Measurements from ENCODE around the gene SLC5A12. TPM values are rescaled to one million over a fixed set of nuclear protein-coding genes. Genes with fewer than 3 reads are reported as not detected.

Gene SLC5A12
- polyA plus RNA-seq, 1 donor (not counting 4 experiments of a cell fraction or from before 2014, with no cell fraction given) = not detected

GRCh38 chr11:26620282-26621045 is 101.4 kb downstream of the SLC5A12 start:
- Histone ChIP-seq H3K27me3 (ENCODE audit: control insufficient read depth, extremely low read depth, insufficient read depth, low read length) (no peaks in the 10 kb centered on the region), H3K4me1 (ENCODE audit: control insufficient read depth, extremely low read depth, insufficient read depth, low read length) (peaks cover 31% of the 10 kb centered on the region), H2AFZ (ENCODE audit: control insufficient read depth, low read length) (peak overlapping the region; percentile 16), H3K27ac (ENCODE audit: control insufficient read depth, insufficient read depth, low read length) (peak overlapping the region; percentile 77), H3K9ac (ENCODE audit: control insufficient read depth, extremely low read depth, insufficient read depth, low read length) (no peak overlapping the region), H3K9me1 (ENCODE audit: control insufficient read depth, extremely low read depth, insufficient read depth, low read length) (no peaks in the 10 kb centered on the region), H3K9me3 (ENCODE audit: control insufficient read depth, low read depth, low read length) (no peaks in the 10 kb centered on the region), H3K4me2 (ENCODE audit: control insufficient read depth, extremely low read depth, insufficient read depth, low read depth, low read length) (peak overlapping the region; percentile 27), H3K4me3 (ENCODE audit: control insufficient read depth in 2 of 3, extremely low read depth in 1 of 3, insufficient read depth in 2 of 3, low read depth in 1 of 3, low read length in 3 of 3) (no peak overlapping the region), H3K79me2 (ENCODE audit: control insufficient read depth, insufficient read depth, low read length) (no peaks in the 10 kb centered on the region), H4K20me1 (ENCODE audit: control insufficient read depth, extremely low read depth, insufficient read depth, low read length) (no peaks in the 10 kb centered on the region), H3K36me3 (ENCODE audit: control insufficient read depth in 2 of 2, extremely low read depth in 1 of 2, insufficient read depth in 2 of 2, low read length in 2 of 2) (no peaks in the 10 kb centered on the region)
- DNase-seq (ENCODE audit: low read depth, low spot score) (no peak), FAIRE-seq (no peak)
- TF ChIP-seq, protein P1, sequence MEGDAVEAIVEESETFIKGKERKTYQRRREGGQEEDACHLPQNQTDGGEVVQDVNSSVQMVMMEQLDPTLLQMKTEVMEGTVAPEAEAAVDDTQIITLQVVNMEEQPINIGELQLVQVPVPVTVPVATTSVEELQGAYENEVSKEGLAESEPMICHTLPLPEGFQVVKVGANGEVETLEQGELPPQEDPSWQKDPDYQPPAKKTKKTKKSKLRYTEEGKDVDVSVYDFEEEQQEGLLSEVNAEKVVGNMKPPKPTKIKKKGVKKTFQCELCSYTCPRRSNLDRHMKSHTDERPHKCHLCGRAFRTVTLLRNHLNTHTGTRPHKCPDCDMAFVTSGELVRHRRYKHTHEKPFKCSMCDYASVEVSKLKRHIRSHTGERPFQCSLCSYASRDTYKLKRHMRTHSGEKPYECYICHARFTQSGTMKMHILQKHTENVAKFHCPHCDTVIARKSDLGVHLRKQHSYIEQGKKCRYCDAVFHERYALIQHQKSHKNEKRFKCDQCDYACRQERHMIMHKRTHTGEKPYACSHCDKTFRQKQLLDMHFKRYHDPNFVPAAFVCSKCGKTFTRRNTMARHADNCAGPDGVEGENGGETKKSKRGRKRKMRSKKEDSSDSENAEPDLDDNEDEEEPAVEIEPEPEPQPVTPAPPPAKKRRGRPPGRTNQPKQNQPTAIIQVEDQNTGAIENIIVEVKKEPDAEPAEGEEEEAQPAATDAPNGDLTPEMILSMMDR (optimal IDR thresholded peaks at IDR 0.05 in 1 of 3, IDR thresholded peaks at IDR 0.05 in 1 of 3, conservative IDR thresholded peaks at IDR 0.05 in 1 of 3; ENCODE audit: extremely low read depth in 1 of 3, insufficient read depth in 2 of 3, low read length in 3 of 3) = no peak
- no peak for TF ChIP-seq EZH2 (IDR thresholded peaks at IDR 0.05; ENCODE audit: low read length)
- dilution Hi-C loops (cut with MboI; ENCODE audit: extremely low pct_ligation_motif_present, low sequenced_read_pairs) = no loop called here

DNA sequence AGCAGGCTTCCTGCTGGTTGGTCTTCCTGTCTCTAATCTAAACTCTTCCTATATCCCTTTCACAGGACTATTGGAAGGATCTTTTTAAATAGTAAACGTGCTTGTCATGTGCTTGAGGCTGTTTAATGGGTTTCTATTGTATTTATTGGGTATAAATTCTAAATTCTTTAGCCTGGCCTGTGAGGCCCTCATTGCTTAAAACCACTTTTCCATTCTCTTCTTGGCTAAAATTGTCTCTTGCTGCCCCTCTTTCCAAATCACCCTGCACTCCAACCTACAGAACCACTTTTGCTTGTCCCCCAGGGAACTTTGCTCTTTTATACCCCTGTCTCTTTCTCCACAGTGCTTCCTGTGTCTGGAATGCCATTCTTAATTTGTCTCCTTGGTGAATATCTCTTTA is 103.4 kb downstream of the SLC5A12 start:
- H3K4me3 ChIP-seq (ENCODE audit: control insufficient read depth in 2 of 3, extremely low read depth in 1 of 3, insufficient read depth in 2 of 3, low read depth in 1 of 3, low read length in 3 of 3) = no peak overlapping the region
- H3K9me1 ChIP-seq (ENCODE audit: control insufficient read depth, extremely low read depth, insufficient read depth, low read length) = no peaks in the 10 kb centered on the region
- H3K27me3 ChIP-seq (ENCODE audit: control insufficient read depth, extremely low read depth, insufficient read depth, low read length) = no peaks in the 10 kb centered on the region
- no peak for DNase-seq (ENCODE audit: low read depth, low spot score)
- dilution Hi-C loops (cut with MboI; ENCODE audit: extremely low pct_ligation_motif_present, low sequenced_read_pairs) = no loop called here
- no peak for TF ChIP-seq EZH2 (IDR thresholded peaks at IDR 0.05; ENCODE audit: low read length)
- TF ChIP-seq, protein P1 (optimal IDR thresholded peaks at IDR 0.05 in 1 of 3, IDR thresholded peaks at IDR 0.05 in 1 of 3, conservative IDR thresholded peaks at IDR 0.05 in 1 of 3; ENCODE audit: extremely low read depth in 1 of 3, insufficient read depth in 2 of 3, low read length in 3 of 3) = no peak
- no peaks in the 10 kb centered on the region for H4K20me1 ChIP-seq (ENCODE audit: control insufficient read depth, extremely low read depth, insufficient read depth, low read length)
- no peaks in the 10 kb centered on the region for H3K79me2 ChIP-seq (ENCODE audit: control insufficient read depth, insufficient read depth, low read length)
- no peak overlapping the region for H3K9ac ChIP-seq (ENCODE audit: control insufficient read depth, extremely low read depth, insufficient read depth, low read length)
- no peak overlapping the region for H2AFZ ChIP-seq (ENCODE audit: control insufficient read depth, low read length)
- FAIRE-seq = no peak
- H3K4me1 ChIP-seq (ENCODE audit: control insufficient read depth, extremely low read depth, insufficient read depth, low read length) = peaks cover 31% of the 10 kb centered on the region
- H3K36me3 ChIP-seq (ENCODE audit: control insufficient read depth in 2 of 2, extremely low read depth in 1 of 2, insufficient read depth in 2 of 2, low read length in 2 of 2) = no peaks in the 10 kb centered on the region
- no peak overlapping the region for H3K4me2 ChIP-seq (ENCODE audit: control insufficient read depth, extremely low read depth, insufficient read depth, low read depth, low read length)
- H3K9me3 ChIP-seq (ENCODE audit: control insufficient read depth, low read depth, low read length) = no peaks in the 10 kb centered on the region
- no peak overlapping the region for H3K27ac ChIP-seq (ENCODE audit: control insufficient read depth, insufficient read depth, low read length)

Other genes starting within 250 kb of the SLC5A12 start
- 0.35 to 2.2 TPM (median 1.5 TPM) in 3 replicates for gene MUC15, start 149.8 kb downstream of the SLC5A12 start, polyA plus RNA-seq